ENCODE results near the gene ATP5F1D. TPM values are rescaled to one million over a fixed set of nuclear protein-coding genes. Genes with fewer than 3 reads are reported as not detected.

ATP5F1D gene
- total and polyA plus RNA-seq, 2 donors (not counting 3 experiments of a cell fraction or from before 2014, with no cell fraction given), result 167 to 192 TPM

GRCh38 chr19:1211494-1212234, 29.9 kb upstream of the ATP5F1D start:
- TF ChIP-seq MYC (IDR thresholded peaks at IDR 0.05; ENCODE audit: low read depth, low read length) (no peak), EZH2 (IDR thresholded peaks at IDR 0.05; ENCODE audit: borderline replicate concordance, low read depth, low read length, severe bottlenecking) (no peak), POLR2A (IDR thresholded peaks at IDR 0.05; ENCODE audit: low read depth, low read length) (no peak), GATA2 (IDR thresholded peaks at IDR 0.05; ENCODE audit: insufficient read depth, insufficient read length, low read depth, low read length) (no peak), FOS (IDR thresholded peaks at IDR 0.05; ENCODE audit: borderline replicate concordance, insufficient read depth, low read length) (no peak)
- Histone ChIP-seq H3K4me3 (replicated peaks in 1 of 3; ENCODE audit: insufficient read depth in 1 of 3, low read depth in 1 of 3, low read length in 3 of 3) (no peak overlapping the region), H3K9ac (replicated peaks; ENCODE audit: extremely low read depth, insufficient read depth, low read length) (no peak overlapping the region), H3K4me1 (ENCODE audit: control insufficient read depth, extremely low read depth, insufficient read depth, low read length) (peaks cover 39% of the 10 kb centered on the region), H2AFZ (ENCODE audit: low read depth, low read length) (no peak overlapping the region), H3K79me2 (ENCODE audit: control insufficient read depth, insufficient read depth, low read length) (peaks cover 84% of the 10 kb centered on the region), H3K36me3 (ENCODE audit: control insufficient read depth in 2 of 2, extremely low read depth in 1 of 2, insufficient read depth in 2 of 2, low read length in 2 of 2) (peaks cover 0 to 4% of the 10 kb centered on the region in 2 experiments), H3K27me3 (ENCODE audit: control insufficient read depth in 2 of 2, insufficient read depth in 2 of 2, low read length in 2 of 2) (no peaks in the 10 kb centered on the region), H4K20me1 (replicated peaks; ENCODE audit: control insufficient read depth, extremely low read depth, insufficient read depth, low read length) (no peaks in the 10 kb centered on the region), H3K9me3 (replicated peaks; ENCODE audit: control insufficient read depth, insufficient read depth, low read length) (no peaks in the 10 kb centered on the region), H3K4me2 (ENCODE audit: insufficient read depth, low read length) (no peak overlapping the region), H3K9me1 (replicated peaks; ENCODE audit: control insufficient read depth, extremely low read depth, insufficient read depth, low read length) (no peaks in the 10 kb centered on the region), H3K27ac (ENCODE audit: insufficient read depth, low read depth, low read length) (no peak overlapping the region)
- no peak for DNase-seq (ENCODE audit: low read depth, low spot score)
- POLR2A ChIA-PET, result no interaction called here
- intact Hi-C loops (cut with micrococcal nuclease), result no loop called here
- CTCF ChIA-PET, result interaction anchor here (1.2 to 2.6 kb wide), 2 partner anchors 11 to 32 kb away, joined by 5 to 14 read pairs; no protein-coding TSS in a partner anchor
- dilution Hi-C loops (cut with MboI; ENCODE audit: extremely low pct_ligation_motif_present, low sequenced_read_pairs), result no loop called here
- FAIRE-seq, result no peak
- BruUV-seq (replicated peaks), result no TSS peak

Data from endothelial cell of umbilical vein (primary cell).